HFFc6 (cell line): Measurements from ENCODE around the gene AMPD2. TPM values are rescaled to one million over a fixed set of nuclear protein-coding genes. Genes with fewer than 3 reads are reported as not detected.

Source experiments
- DNase-seq: peaks from one replicate; pipeline ENCODE4 v3.0.0-alpha.2; 2018
- H3K27ac Mint-ChIP-seq: 2 replicates; pipeline ENCODE4 v1.8.0; 2020; ENCODE audit warnings: mild to moderate bottlenecking, mixed read lengths
- H3K27me3 Mint-ChIP-seq: 2 replicates; pipeline ENCODE4 v1.8.0; 2021; ENCODE audit warnings: mild to moderate bottlenecking, moderate library complexity, mixed read lengths; ENCODE audit not compliant: insufficient read depth
- H3K36me3 Mint-ChIP-seq: 2 replicates; pipeline ENCODE4 v1.8.0; 2021; ENCODE audit warnings: low read depth, mixed read lengths
- H3K4me1 Mint-ChIP-seq: 2 replicates; pipeline ENCODE4 v1.8.0; 2020; ENCODE audit warnings: low read depth, mixed read lengths
- H3K4me3 Mint-ChIP-seq: 2 replicates; pipeline ENCODE4 v1.8.0; 2020; ENCODE audit warnings: mild to moderate bottlenecking, moderate library complexity, mixed read lengths
- H3K9me3 Mint-ChIP-seq: 2 replicates; pipeline ENCODE4 v1.8.0; 2020; ENCODE audit warnings: mild to moderate bottlenecking, mixed read lengths
- CTCF ChIP-seq: fragments of 200-600 bp; sonication (generic); IDR thresholded peaks from 2 replicates; pipeline ENCODE4 v1.5.0; 2021; ENCODE audit warnings: antibody characterized with exemption, mild to moderate bottlenecking
- total RNA-seq, 6 experiments: library from RNA; stranded (reverse); fragmentation: NEBNext Ultra II Directional; extraction: Animal tissue kit (Norgen Biotek cat#: 25700); gene quantifications; 2 replicates in 1 of 6; 3 replicates in 5 of 6; pipeline ENCODE4 v1.2.3, GENCODE V29; 2021

Gene AMPD2
- total RNA-seq, 6 experiments from 2014 or later = 127 to 172 (median 139) TPM

- Mint-ChIP-seq H3K4me3 (peak overlapping the region; percentile 19), H3K27me3 (peaks cover 3% of the 10 kb centered on the region), H3K27ac (peak overlapping the region; percentile 83), H3K36me3 (peaks cover 10% of the 10 kb centered on the region), H3K9me3 (no peaks in the 10 kb centered on the region), H3K4me1 (peaks cover 32% of the 10 kb centered on the region)
- DNase-seq = peak; percentile 55
- TF ChIP-seq CTCF = no peak; the same call in 1 of the 2 replicates
Measured at GRCh38 chr1:109636201-109636952, 16.7 kb downstream of the AMPD2 start.

GRCh38 chr1:109637446-109637845 lies 17.8 kb downstream of the AMPD2 start:
- no peaks in the 10 kb centered on the region for H3K9me3 Mint-ChIP-seq
- H3K27me3 Mint-ChIP-seq = peaks cover 3% of the 10 kb centered on the region
- TF ChIP-seq CTCF = no peak
- H3K4me3 Mint-ChIP-seq = no peak overlapping the region
- DNase-seq = no peak
- peaks cover 5% of the 10 kb centered on the region; the same call in 1 of the 2 replicates for H3K36me3 Mint-ChIP-seq
- H3K27ac Mint-ChIP-seq = peak overlapping the region; percentile 33; the same call in 1 of the 2 replicates
- peaks cover 33% of the 10 kb centered on the region for H3K4me1 Mint-ChIP-seq

DNA sequence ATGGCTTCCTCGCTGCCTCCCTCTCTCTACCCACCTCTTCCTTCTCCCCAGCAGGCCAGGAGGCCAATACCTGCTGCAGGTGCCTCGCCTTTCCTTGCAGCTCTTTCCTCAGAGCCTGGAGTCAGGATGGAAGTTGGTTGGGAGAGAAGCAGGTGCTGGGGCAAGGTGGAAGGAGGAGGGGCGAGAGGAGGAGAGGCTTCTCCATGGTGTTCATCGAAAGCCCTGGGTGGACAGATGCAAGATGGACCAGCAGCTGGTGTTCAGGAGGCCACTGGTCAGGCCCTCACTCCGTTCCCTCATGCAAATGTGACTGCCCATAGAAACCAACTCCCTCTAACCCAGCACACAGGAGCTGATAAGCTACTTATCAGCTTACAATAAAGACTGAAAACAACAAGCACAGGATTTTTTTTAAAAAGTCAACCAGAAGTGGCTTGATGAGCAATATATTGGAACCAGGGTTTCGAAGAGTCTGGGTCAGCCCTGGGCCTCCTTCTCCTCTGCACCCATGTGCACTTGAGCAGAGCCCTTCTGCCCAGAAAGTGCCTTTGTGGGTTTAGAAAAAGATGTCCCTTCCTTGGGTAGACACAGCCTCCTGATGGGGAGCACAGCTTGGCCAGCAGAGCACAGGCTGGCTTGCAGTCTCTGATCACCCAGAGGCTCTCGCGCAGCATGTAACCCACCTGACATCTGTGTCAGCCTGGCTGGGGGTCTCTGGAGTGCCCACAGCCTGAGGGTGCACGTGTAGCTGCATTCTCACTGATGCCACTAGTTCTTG lies 19.6 kb downstream of the AMPD2 start:
- no peak overlapping the region for H3K27ac Mint-ChIP-seq
- TF ChIP-seq CTCF = no peak
- DNase-seq = no peak
- peaks cover 4% of the 10 kb centered on the region; the same call in 1 of the 2 replicates for H3K36me3 Mint-ChIP-seq
- H3K4me1 Mint-ChIP-seq = peaks cover 37% of the 10 kb centered on the region
- no peaks in the 10 kb centered on the region for H3K9me3 Mint-ChIP-seq
- no peak overlapping the region for H3K4me3 Mint-ChIP-seq
- peaks cover 3% of the 10 kb centered on the region for H3K27me3 Mint-ChIP-seq

- Mint-ChIP-seq H3K4me3 (no peak overlapping the region), H3K4me1 (peaks cover 36% of the 10 kb centered on the region), H3K27me3 (peaks cover 3% of the 10 kb centered on the region), H3K9me3 (no peaks in the 10 kb centered on the region), H3K27ac (no peak overlapping the region), H3K36me3 (no peaks in the 10 kb centered on the region)
- no peak for TF ChIP-seq CTCF
- no peak for DNase-seq
Measured at GRCh38 chr1:109639841-109640184, 20.2 kb downstream of the AMPD2 start.

DNA sequence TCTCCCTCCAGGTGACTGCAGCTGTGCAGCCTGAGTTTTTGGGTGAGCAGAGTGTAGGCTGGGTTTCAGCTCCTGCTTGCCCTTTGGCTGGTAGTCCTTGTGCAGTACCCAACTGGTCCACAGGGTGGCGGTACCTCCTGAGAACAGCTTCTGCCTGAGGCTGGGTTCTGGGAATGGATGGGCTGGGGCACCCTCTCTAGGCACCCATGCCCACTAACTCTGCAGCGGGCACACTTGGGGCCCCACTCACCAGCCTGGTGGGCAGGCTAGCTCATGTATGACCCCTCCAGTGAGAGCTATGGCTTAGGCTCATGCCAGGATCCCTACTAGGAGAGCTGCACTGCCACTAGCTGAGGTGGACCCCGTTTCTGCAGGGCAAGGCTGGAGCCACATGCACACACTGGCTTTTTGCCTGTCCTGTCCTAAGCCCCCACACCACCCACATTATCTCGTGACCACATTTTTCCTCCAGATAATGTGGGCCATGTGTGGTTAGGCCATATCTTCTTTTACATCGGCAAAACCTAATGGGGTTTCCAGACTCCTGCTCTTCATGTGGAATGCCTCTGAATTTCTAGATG lies 20.7 kb downstream of the AMPD2 start:
- H3K4me1 Mint-ChIP-seq = peaks cover 34% of the 10 kb centered on the region
- H3K27ac Mint-ChIP-seq = no peak overlapping the region
- H3K36me3 Mint-ChIP-seq = no peaks in the 10 kb centered on the region
- H3K27me3 Mint-ChIP-seq = peaks cover 5% of the 10 kb centered on the region
- DNase-seq = peak; percentile 68
- H3K9me3 Mint-ChIP-seq = no peaks in the 10 kb centered on the region
- peak; percentile 98 for TF ChIP-seq CTCF
- H3K4me3 Mint-ChIP-seq = no peak overlapping the region
